Immature natural killer cell (primary cell): ENCODE measurements around the gene PDLIM5. TPM values are rescaled to one million over a fixed set of nuclear protein-coding genes. Genes with fewer than 3 reads are reported as not detected.
"Not testable (repeated sequence)": the region's sequence is repeated elsewhere in the genome, so short reads cannot be mapped to it uniquely, and the experiment has no call there.

Experiments used
- DNase-seq, 3 donors: peaks; one replicate each; pipeline ENCODE4 v3.0.0; 2022; ENCODE audit warnings: mixed read lengths in 1 of 3
- H3K27ac Mint-ChIP-seq, 6 donors: one replicate each; pipeline ENCODE4 v1.8.0; 2020; ENCODE audit warnings: mixed read lengths in 6 of 6, mild to moderate bottlenecking in 5 of 6, inconsistent platforms in 4 of 6, moderate library complexity in 3 of 6
- H3K27me3 Mint-ChIP-seq, 3 donors: one replicate each; pipeline ENCODE4 v1.8.0; 2020 to 2021; ENCODE audit warnings: low read depth in 3 of 3, mild to moderate bottlenecking in 3 of 3, mixed read lengths in 3 of 3, moderate library complexity in 3 of 3, inconsistent platforms in 1 of 3
- H3K36me3 Mint-ChIP-seq, 3 donors: one replicate each; pipeline ENCODE4 v1.8.0; 2020; ENCODE audit warnings: mixed read lengths in 3 of 3, inconsistent platforms in 2 of 3, mild to moderate bottlenecking in 2 of 3
- H3K4me1 Mint-ChIP-seq, 2 donors: one replicate each; pipeline ENCODE4 v1.8.0; 2020; ENCODE audit warnings: inconsistent platforms in 2 of 2, mild to moderate bottlenecking in 2 of 2, mixed read lengths in 2 of 2, moderate library complexity in 1 of 2
- H3K4me3 Mint-ChIP-seq, 5 donors: one replicate each; pipeline ENCODE4 v1.8.0; 2020; ENCODE audit warnings: mild to moderate bottlenecking in 5 of 5, mixed read lengths in 5 of 5, inconsistent platforms in 3 of 5, moderate library complexity in 3 of 5
- H3K9me3 Mint-ChIP-seq, 6 donors: one replicate each; pipeline ENCODE4 v1.8.0; 2020; ENCODE audit warnings: mild to moderate bottlenecking in 6 of 6, mixed read lengths in 6 of 6, inconsistent platforms in 4 of 6, moderate library complexity in 3 of 6
- polyA plus RNA-seq, 3 donors: library from polyadenylated mRNA; unstranded; fragments of 300-500 nt; fragmentation: Illumina TruSeq; gene quantifications; one replicate each; pipeline ENCODE4 v1.2.3, GENCODE V29; 2021

Gene PDLIM5
- polyA plus RNA-seq, 3 donors from 2014 or later = 38.7 to 57.1 (median 55.8) TPM

GRCh38 chr4:94475794-94476193 is 24.1 kb downstream of the PDLIM5 start:
- no peak overlapping the region for H3K4me3 Mint-ChIP-seq
- H3K27me3 Mint-ChIP-seq = peaks cover 0 to 2% (median 2%) of the 10 kb centered on the region in 3 donors
- H3K27ac Mint-ChIP-seq = no peak overlapping the region
- H3K36me3 Mint-ChIP-seq = peaks cover 0 to 9% (median 4%) of the 10 kb centered on the region in 3 donors
- peaks cover 0 to 6% of the 10 kb centered on the region in 2 donors for H3K4me1 Mint-ChIP-seq
- no peaks in the 10 kb centered on the region for H3K9me3 Mint-ChIP-seq
- DNase-seq = no peak

- Mint-ChIP-seq H3K9me3 (no peaks in the 10 kb centered on the region), H3K36me3 (peaks cover 0 to 8% (median 4%) of the 10 kb centered on the region in 3 donors), H3K4me3 (no peak overlapping the region), H3K27ac (peak overlapping the region in 1 of 6 donors; percentile 59), H3K4me1 (peaks cover 0 to 7% of the 10 kb centered on the region in 2 donors), H3K27me3 (peaks cover 0 to 3% (median 2%) of the 10 kb centered on the region in 3 donors)
- DNase-seq = no peak
These were observed 25.5 kb downstream of the PDLIM5 start for GRCh38 chr4:94477227-94477626.

- DNase-seq, H3K4me3 Mint-ChIP-seq, H3K36me3 Mint-ChIP-seq, H3K4me1 Mint-ChIP-seq, H3K9me3 Mint-ChIP-seq, H3K27me3 Mint-ChIP-seq, H3K27ac Mint-ChIP-seq: not testable (repeated sequence)
These were observed 27.1 kb downstream of the PDLIM5 start for GRCh38 chr4:94478805-94479204.

GRCh38 chr4:94479358-94480141 is 27.8 kb downstream of the PDLIM5 start:
- peaks cover 0 to 2% (median 2%) of the 10 kb centered on the region in 3 donors for H3K27me3 Mint-ChIP-seq
- no peak overlapping the region for H3K4me3 Mint-ChIP-seq
- no peak overlapping the region for H3K27ac Mint-ChIP-seq
- DNase-seq = no peak
- no peaks in the 10 kb centered on the region for H3K36me3 Mint-ChIP-seq
- no peaks in the 10 kb centered on the region for H3K9me3 Mint-ChIP-seq
- peaks cover 2 to 10% of the 10 kb centered on the region in 2 donors for H3K4me1 Mint-ChIP-seq

GRCh38 chr4:94480362-94480951 is 28.7 kb downstream of the PDLIM5 start:
- H3K36me3 Mint-ChIP-seq = no peaks in the 10 kb centered on the region
- H3K27ac Mint-ChIP-seq = no peak overlapping the region
- DNase-seq = no peak
- peaks cover 4 to 14% of the 10 kb centered on the region in 2 donors for H3K4me1 Mint-ChIP-seq
- no peak overlapping the region for H3K4me3 Mint-ChIP-seq
- H3K9me3 Mint-ChIP-seq = no peaks in the 10 kb centered on the region
- H3K27me3 Mint-ChIP-seq = peaks cover 0 to 2% (median 2%) of the 10 kb centered on the region in 3 donors

GRCh38 chr4:94483895-94484294 is 32.2 kb downstream of the PDLIM5 start:
- DNase-seq = no peak
- peaks cover 5 to 20% of the 10 kb centered on the region in 2 donors for H3K4me1 Mint-ChIP-seq
- H3K27ac Mint-ChIP-seq = no peak overlapping the region
- no peaks in the 10 kb centered on the region for H3K9me3 Mint-ChIP-seq
- peaks cover 0 to 2% (median 0%) of the 10 kb centered on the region in 3 donors for H3K27me3 Mint-ChIP-seq
- no peak overlapping the region for H3K4me3 Mint-ChIP-seq
- no peaks in the 10 kb centered on the region for H3K36me3 Mint-ChIP-seq

GRCh38 chr4:94484818-94485217 is 33.1 kb downstream of the PDLIM5 start:
- peaks cover 0 to 2% (median 1%) of the 10 kb centered on the region in 3 donors for H3K27me3 Mint-ChIP-seq
- H3K27ac Mint-ChIP-seq = peak overlapping the region in 1 of 6 donors; percentile 9
- H3K36me3 Mint-ChIP-seq = no peaks in the 10 kb centered on the region
- no peaks in the 10 kb centered on the region for H3K9me3 Mint-ChIP-seq
- no peak overlapping the region for H3K4me3 Mint-ChIP-seq
- peaks cover 5 to 20% of the 10 kb centered on the region in 2 donors for H3K4me1 Mint-ChIP-seq
- DNase-seq = no peak

- DNase-seq = no peak
- H3K9me3 Mint-ChIP-seq = no peaks in the 10 kb centered on the region
These were observed 34.6 kb downstream of the PDLIM5 start for GRCh38 chr4:94486372-94486801.

GRCh38 chr4:94488670-94489069 is 36.9 kb downstream of the PDLIM5 start:
- no peak overlapping the region for H3K27ac Mint-ChIP-seq
- H3K4me1 Mint-ChIP-seq = peaks cover 4 to 12% of the 10 kb centered on the region in 2 donors

More at GRCh38 chr4:94486372-94486801, 34.6 kb downstream of the PDLIM5 start:
- Mint-ChIP-seq H3K27me3 (peaks cover 0 to 2% (median 1%) of the 10 kb centered on the region in 3 donors), H3K27ac (no peak overlapping the region), H3K4me3 (no peak overlapping the region), H3K4me1 (peaks cover 5 to 12% of the 10 kb centered on the region in 2 donors), H3K36me3 (no peaks in the 10 kb centered on the region)

GRCh38 chr4:94489098-94489497 is 37.4 kb downstream of the PDLIM5 start:
- DNase-seq = no peak
- Mint-ChIP-seq H3K4me1 (peaks cover 4 to 12% of the 10 kb centered on the region in 2 donors), H3K36me3 (peaks cover 0 to 13% (median 0%) of the 10 kb centered on the region in 3 donors), H3K27me3 (peaks cover 0 to 6% (median 0%) of the 10 kb centered on the region in 3 donors), H3K9me3 (no peaks in the 10 kb centered on the region), H3K4me3 (no peak overlapping the region), H3K27ac (no peak overlapping the region)

More at GRCh38 chr4:94488670-94489069, 36.9 kb downstream of the PDLIM5 start:
- no peak overlapping the region for H3K4me3 Mint-ChIP-seq
- H3K27me3 Mint-ChIP-seq = peaks cover 0 to 3% (median 0%) of the 10 kb centered on the region in 3 donors
- H3K9me3 Mint-ChIP-seq = no peaks in the 10 kb centered on the region
- no peak for DNase-seq
- H3K36me3 Mint-ChIP-seq = peaks cover 0 to 9% (median 0%) of the 10 kb centered on the region in 3 donors

- H3K27ac Mint-ChIP-seq = no peak overlapping the region
These were observed 38.7 kb downstream of the PDLIM5 start for GRCh38 chr4:94490437-94490836.

GRCh38 chr4:94491322-94491721 is 39.6 kb downstream of the PDLIM5 start:
- Mint-ChIP-seq H3K36me3 (peaks cover 0 to 13% (median 0%) of the 10 kb centered on the region in 3 donors), H3K4me1 (peaks cover 0 to 6% of the 10 kb centered on the region in 2 donors), H3K27ac (no peak overlapping the region), H3K9me3 (no peaks in the 10 kb centered on the region), H3K27me3 (peaks cover 0 to 6% (median 0%) of the 10 kb centered on the region in 3 donors), H3K4me3 (no peak overlapping the region)
- DNase-seq = no peak

More at GRCh38 chr4:94490437-94490836, 38.7 kb downstream of the PDLIM5 start:
- DNase-seq = no peak
- H3K4me3 Mint-ChIP-seq = no peak overlapping the region
- peaks cover 2 to 6% of the 10 kb centered on the region in 2 donors for H3K4me1 Mint-ChIP-seq
- peaks cover 0 to 6% (median 0%) of the 10 kb centered on the region in 3 donors for H3K27me3 Mint-ChIP-seq
- no peaks in the 10 kb centered on the region for H3K9me3 Mint-ChIP-seq
- H3K36me3 Mint-ChIP-seq = peaks cover 0 to 13% (median 0%) of the 10 kb centered on the region in 3 donors

- H3K4me1 Mint-ChIP-seq = no peaks in the 10 kb centered on the region
- no peak overlapping the region for H3K27ac Mint-ChIP-seq
- no peaks in the 10 kb centered on the region for H3K9me3 Mint-ChIP-seq
- no peak overlapping the region for H3K4me3 Mint-ChIP-seq
- H3K27me3 Mint-ChIP-seq = peaks cover 0 to 5% (median 2%) of the 10 kb centered on the region in 3 donors
- no peak for DNase-seq
- peaks cover 0 to 13% (median 0%) of the 10 kb centered on the region in 3 donors for H3K36me3 Mint-ChIP-seq
These were observed 43.7 kb downstream of the PDLIM5 start for GRCh38 chr4:94495408-94495807.

- no peak for DNase-seq
- H3K4me1 Mint-ChIP-seq = no peaks in the 10 kb centered on the region
- peaks cover 0 to 3% (median 2%) of the 10 kb centered on the region in 3 donors for H3K27me3 Mint-ChIP-seq
- no peak overlapping the region for H3K27ac Mint-ChIP-seq
- H3K9me3 Mint-ChIP-seq = no peaks in the 10 kb centered on the region
- no peak overlapping the region for H3K4me3 Mint-ChIP-seq
- H3K36me3 Mint-ChIP-seq = peaks cover 0 to 10% (median 2%) of the 10 kb centered on the region in 3 donors
These were observed 45.9 kb downstream of the PDLIM5 start for GRCh38 chr4:94497690-94498089.
